ENCODE results near the gene SLC46A2.

The SLC46A2 gene, protein sequence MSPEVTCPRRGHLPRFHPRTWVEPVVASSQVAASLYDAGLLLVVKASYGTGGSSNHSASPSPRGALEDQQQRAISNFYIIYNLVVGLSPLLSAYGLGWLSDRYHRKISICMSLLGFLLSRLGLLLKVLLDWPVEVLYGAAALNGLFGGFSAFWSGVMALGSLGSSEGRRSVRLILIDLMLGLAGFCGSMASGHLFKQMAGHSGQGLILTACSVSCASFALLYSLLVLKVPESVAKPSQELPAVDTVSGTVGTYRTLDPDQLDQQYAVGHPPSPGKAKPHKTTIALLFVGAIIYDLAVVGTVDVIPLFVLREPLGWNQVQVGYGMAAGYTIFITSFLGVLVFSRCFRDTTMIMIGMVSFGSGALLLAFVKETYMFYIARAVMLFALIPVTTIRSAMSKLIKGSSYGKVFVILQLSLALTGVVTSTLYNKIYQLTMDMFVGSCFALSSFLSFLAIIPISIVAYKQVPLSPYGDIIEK

GRCh38 chr9:112890106-112891081, at the start of gene SLC46A2:
TSS of gene SLC46A2 (minus strand) at chr9:112890876. CDS start at chr9:112890681, 195 bp downstream.
- DNase-seq (ENCODE audit: low spot score): peak; percentile 21

- DNase-seq (ENCODE audit: low spot score): no peak
Measured at GRCh38 chr9:112939418-112939817, 48.7 kb upstream of the SLC46A2 start.

- no peak for DNase-seq (ENCODE audit: low spot score)
Measured at GRCh38 chr9:112933696-112934095, 43.0 kb upstream of the SLC46A2 start.

- peak; percentile 11 for DNase-seq (ENCODE audit: low spot score)
Measured at GRCh38 chr9:112925058-112925641, 34.5 kb upstream of the SLC46A2 start.

DNA sequence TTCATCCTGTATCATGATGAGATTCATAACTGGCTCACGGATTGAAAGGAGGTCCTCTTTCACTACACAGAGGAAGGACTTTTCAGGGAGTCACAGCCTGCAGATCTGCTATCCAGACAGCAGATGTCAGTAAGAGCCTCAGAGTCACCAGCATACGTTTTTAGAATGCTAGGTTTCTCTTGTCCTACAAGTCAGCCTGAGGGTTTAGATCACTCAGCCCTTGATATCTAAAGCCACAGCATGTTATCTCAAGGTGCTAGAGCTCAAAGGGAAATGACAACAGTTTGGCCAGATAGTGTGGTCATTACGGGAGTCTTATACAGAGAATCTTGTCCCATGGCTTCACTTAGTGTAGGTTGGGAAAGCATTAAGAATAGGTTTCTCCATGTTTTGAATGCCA, 30.9 kb upstream of the SLC46A2 start:
- DNase-seq (ENCODE audit: low spot score): peak; percentile 13

- no peak for DNase-seq (ENCODE audit: low spot score)
Measured at GRCh38 chr9:112917987-112918362, 27.3 kb upstream of the SLC46A2 start.

- DNase-seq (ENCODE audit: low spot score): no peak
Measured at GRCh38 chr9:112917047-112917986, 26.6 kb upstream of the SLC46A2 start.

- no peak for DNase-seq (ENCODE audit: low spot score)
Measured at GRCh38 chr9:112914524-112914923, 23.8 kb upstream of the SLC46A2 start.

DNA sequence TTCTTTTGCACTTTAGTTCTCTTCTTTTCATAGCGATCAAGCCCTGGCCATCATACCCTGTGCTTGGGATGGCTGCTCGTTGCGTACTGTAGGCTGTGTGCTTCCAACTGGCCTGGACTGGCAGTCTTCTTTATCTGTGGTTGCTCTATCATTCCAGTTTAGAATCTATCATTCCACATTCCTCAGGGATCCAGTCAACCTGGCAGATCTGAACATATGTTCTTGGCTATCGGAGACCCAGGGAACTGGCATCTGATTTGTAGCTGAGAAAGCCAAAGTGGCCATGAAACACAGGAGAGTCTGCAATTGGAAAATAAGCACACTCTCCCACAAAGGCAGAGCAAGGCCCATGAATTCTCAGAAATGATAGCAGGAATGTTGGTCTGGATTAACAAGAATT, 22.6 kb upstream of the SLC46A2 start:
- DNase-seq (ENCODE audit: low spot score): no peak

DNA sequence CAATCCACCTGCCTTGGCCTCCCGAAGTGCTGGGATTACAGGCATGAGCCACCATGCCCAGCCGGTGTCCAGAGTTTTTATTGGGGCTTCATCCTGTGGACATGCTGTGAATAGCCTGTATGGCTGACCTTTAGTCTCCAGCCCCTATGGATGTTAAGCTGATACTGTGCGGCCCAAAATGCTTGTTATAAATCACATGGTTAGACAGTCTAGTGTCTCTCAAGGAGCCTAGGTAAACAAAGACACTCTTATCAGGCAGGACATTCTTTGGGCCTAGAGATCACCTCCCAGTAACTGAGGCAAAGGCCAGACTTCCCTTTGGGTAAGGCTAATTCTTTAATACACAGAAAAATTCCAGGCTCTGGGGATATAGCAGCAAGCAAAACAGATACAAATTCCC, 22.0 kb upstream of the SLC46A2 start:
- no peak for DNase-seq (ENCODE audit: low spot score)

DNA sequence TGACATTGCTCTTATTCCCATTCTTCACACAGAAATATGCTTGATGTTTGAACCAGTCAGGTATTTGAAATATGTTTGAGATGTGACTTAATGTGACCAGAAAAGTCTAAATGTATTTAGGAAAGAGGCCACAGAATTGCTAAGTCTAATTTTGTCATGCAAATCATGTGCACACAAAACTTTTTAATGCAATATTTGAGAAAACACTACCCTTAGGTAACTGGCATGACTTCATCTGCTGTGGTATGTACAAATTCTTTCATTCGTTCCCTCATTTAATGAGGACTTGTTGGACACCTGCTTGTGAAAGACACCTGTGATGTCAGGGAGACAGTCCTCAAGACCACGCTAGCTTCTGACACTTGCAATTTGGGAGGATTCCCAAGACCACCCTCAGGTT, 21.1 kb upstream of the SLC46A2 start:
- no peak for DNase-seq (ENCODE audit: low spot score)

DNA sequence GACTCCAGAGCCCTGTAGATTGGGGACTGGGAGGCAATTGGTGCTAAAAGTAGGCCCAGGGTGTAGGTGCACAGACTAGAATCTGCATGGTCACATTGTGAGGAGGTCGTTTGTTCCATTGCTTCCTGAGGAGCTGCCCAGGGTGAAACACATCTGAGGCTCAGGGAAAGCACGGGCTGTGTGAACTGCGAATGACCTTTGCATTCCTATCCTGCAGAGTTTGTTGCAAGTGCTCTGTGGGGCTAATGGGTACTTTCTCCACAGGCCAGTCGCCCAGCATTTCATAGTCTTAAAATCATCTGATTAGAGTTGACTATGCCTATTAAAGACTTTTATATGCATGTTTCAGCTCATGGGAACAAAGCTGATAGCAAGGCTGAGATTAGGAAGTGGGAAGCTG, 14.4 kb upstream of the SLC46A2 start:
- DNase-seq (ENCODE audit: low spot score): no peak

GRCh38 chr9:112900901-112901300, 10.2 kb upstream of the SLC46A2 start:
- no peak for DNase-seq (ENCODE audit: low spot score)

DNA sequence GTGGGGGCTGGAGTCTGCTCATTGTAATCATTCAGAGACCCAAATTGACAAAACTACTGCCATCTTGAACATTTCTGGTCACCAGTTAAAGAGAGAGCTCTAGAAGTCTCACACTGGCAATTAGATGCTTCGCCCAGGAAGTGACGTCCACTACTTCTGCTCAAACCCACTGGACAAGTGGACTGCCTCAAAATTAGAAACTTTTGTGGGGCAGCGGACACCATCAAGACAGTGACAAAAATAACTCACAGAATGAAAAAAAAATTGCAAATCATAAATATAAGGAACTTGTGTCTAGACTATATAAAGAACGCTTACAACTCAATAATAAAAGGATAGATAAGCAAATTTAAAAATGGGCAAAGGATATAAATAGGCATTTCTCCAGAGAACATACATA, 9.8 kb upstream of the SLC46A2 start:
- DNase-seq (ENCODE audit: low spot score): no peak

- no peak for DNase-seq (ENCODE audit: low spot score)
Measured at GRCh38 chr9:112898872-112899311, 8.2 kb upstream of the SLC46A2 start.

DNA sequence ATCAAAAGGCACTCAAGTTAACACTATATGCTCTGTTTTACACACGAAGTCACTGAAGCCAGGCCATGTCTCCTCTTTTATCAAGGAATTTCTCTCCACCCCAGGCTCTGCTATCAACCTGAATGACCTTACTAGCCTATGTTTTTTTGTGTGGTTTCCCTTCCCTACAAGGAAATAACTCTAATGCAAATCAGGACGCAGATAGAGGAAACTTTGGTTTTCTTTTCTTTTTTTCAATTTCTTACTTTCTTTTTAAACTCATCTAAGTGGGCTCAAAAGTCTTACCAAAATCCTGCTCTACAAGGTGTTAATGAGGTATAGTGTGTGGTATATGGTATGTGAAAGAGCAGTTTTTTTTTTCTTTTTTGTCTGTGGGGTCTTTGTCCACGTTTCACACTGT, 5.5 kb upstream of the SLC46A2 start:
- DNase-seq (ENCODE audit: low spot score): no peak

- DNase-seq (ENCODE audit: low spot score): no peak
Measured at GRCh38 chr9:112894699-112895098, 4.0 kb upstream of the SLC46A2 start.

- peak; percentile 38 for DNase-seq (ENCODE audit: low spot score)
Measured at GRCh38 chr9:112894041-112894440, 3.4 kb upstream of the SLC46A2 start.

DNA sequence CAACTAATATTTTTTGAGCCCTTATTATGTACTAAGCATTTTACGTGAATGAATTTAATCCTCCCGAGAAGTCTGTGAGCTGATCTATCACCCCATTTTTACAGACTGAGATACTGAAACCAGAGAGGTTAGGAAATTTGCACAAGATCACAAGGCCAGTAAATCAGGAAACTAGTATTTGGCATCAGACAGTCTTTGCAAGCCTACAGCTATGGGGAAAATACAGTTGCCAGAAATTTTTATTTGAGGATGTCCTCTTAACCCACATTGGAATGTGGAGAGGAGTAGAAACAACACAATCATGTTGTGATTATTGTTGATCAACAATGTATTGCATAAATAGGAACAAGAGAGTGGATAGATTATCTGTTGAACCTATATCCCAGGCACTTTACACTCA, 2.3 kb upstream of the SLC46A2 start:
- no peak for DNase-seq (ENCODE audit: low spot score)

DNA sequence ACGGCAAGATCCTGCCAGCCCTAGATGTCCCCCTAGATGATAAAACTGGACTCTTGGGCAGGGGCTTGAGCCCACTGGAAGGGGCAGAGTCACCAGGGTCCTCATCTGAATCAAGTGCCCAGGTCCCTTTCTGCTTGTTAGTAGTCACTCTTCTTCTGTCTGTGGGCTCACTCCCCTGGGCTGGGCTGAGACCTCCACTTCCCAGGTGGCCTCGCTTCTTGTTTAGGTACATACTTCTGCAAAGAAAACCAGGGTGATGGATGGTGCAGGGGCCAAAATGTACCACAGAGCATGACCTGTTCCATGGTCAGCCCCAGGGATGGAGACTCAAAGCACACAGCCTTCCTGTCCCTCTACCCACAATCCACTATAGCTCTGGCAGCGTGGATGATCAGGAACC, 845 bp upstream of the SLC46A2 start:
- no peak for DNase-seq (ENCODE audit: low spot score)

GRCh38 chr9:112887381-112887780, 3.3 kb downstream of the SLC46A2 start:
- no peak for DNase-seq (ENCODE audit: low spot score)

All from hepatic stellate cell (primary cell).